GM12872 (cell line): Measurements from ENCODE around the gene PAK3.

Source experiments
- CTCF ChIP-seq: IDR thresholded peaks from 3 replicates; pipeline ENCODE4 v1.5.1; 2011; ENCODE audit warnings: low read depth, mild to moderate bottlenecking, low read length, moderate library complexity; ENCODE audit not compliant: insufficient read depth

The PAK3 gene

DNA sequence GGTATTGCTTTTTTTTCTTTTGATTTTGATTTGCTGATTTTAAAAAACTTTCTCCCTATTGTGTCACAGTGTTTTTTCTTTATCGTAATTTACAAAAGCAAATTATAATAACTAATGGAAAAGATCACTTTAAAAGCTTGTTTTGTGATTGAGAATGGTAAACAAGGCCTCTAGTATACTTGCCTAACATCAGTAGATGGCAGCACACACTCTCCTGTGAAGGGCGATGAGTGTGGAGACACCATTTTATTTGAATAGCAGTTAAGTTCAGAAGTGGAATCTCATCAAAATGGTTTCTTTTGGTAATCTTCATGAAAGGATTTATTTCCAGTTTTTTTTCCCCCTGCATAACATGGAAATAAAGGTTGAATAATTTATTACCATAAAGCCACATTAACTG, 72.3 kb downstream of the PAK3 start:
- TF ChIP-seq CTCF, result no peak

GRCh38 chrX:111169141-111169540, 73.2 kb downstream of the PAK3 start:
- no peak for TF ChIP-seq CTCF

DNA sequence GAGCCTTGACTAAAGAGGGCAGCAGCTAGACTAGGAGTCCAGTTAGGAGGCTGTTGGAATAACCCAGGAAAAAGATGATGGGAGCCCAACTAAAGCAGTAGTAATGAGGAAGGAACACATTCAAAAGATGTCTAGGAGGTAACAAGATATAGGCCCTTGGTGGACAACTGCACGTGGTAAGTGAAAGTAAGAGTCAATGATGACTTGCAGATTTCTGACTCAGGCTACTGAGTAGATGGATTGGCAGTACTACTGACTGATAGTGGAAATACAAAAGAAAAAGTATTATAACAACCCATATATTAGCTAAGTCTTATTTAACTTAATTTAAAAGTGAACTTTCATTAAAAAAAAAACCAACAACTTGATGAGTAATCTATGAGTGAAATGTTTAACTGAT, 74.0 kb downstream of the PAK3 start:
- TF ChIP-seq CTCF, result no peak

GRCh38 chrX:111180750-111181240, 84.8 kb downstream of the PAK3 start:
- TF ChIP-seq CTCF, result no peak

DNA sequence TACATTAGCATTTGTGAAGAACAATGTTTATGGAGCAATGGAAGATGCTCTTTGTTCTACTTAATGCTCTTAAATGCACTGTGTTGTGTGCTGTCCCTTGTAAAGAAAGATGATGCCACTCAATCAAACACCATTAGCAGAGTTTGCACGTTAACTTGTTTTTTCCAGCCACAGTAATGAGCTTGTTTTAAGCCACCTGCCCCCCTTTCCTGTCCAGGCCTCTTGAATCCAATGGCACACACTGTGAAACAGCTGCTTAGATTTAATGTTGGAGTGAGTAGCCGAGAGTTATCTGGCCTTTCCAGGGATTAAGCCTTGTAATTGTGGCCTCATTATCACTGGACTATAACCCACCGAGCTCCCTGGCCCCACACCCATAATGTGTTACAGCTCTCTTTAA, 86.0 kb downstream of the PAK3 start:
- no peak for TF ChIP-seq CTCF

- TF ChIP-seq CTCF, result no peak
Measured at GRCh38 chrX:111182997-111183396, 87.0 kb downstream of the PAK3 start.

DNA sequence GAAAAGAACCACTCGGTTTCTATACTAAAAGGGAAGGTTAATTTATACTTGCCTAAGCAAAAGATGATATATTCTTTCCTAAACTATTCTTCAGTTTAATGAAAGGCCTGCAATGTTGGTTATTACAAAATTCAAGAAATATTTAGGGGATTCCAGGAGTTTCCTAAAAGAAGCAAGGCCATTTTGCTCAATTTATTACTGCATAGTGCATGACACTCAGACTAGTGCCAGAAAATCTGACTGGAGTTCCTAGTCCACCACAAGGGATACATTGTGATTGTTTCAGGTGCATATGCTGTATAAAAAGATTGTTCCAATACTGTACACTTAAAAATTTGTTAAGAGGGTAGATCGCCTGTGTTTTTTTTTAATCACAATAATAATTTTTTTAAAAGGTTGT, 95.6 kb downstream of the PAK3 start:
- no peak for TF ChIP-seq CTCF

GRCh38 chrX:111199505-111199904, 103.5 kb downstream of the PAK3 start:
- no peak for TF ChIP-seq CTCF
